A549 treated with Hydrocortisone at 1 μM for 4 hours (cell line): ENCODE measurements around the gene A1CF. TPM values are rescaled to one million over a fixed set of nuclear protein-coding genes. Genes with fewer than 3 reads are reported as not detected.

Experiments used
- total RNA-seq: library from RNA; stranded (reverse); fragments of 200-300 nt; extraction: Qiagen RNA extraction; gene quantifications from 5 replicates; pipeline ENCODE4 v1.2.3, GENCODE V29; 2022

Gene A1CF, protein sequence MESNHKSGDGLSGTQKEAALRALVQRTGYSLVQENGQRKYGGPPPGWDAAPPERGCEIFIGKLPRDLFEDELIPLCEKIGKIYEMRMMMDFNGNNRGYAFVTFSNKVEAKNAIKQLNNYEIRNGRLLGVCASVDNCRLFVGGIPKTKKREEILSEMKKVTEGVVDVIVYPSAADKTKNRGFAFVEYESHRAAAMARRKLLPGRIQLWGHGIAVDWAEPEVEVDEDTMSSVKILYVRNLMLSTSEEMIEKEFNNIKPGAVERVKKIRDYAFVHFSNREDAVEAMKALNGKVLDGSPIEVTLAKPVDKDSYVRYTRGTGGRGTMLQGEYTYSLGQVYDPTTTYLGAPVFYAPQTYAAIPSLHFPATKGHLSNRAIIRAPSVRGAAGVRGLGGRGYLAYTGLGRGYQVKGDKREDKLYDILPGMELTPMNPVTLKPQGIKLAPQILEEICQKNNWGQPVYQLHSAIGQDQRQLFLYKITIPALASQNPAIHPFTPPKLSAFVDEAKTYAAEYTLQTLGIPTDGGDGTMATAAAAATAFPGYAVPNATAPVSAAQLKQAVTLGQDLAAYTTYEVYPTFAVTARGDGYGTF
- total RNA-seq = 0.01 to 0.13 TPM (median 0.05 TPM) in 3 of 5 replicates, not detected in the others

GRCh38 chr10:50885097-50885859, at the start of gene A1CF:
A1CF (minus strand) TSS chr10:50885627; CDS start chr10:50859940, 25,687 bp downstream.

Other genes starting within 250 kb of the A1CF start
- gene ASAH2B, start 145.7 kb downstream of the A1CF start, total RNA-seq = 2.6 to 5.3 TPM (median 4.3 TPM) in 5 replicates
- 0.01 to 0.02 TPM in 2 of 5 replicates, not detected in the others for gene PRKG1, start 188.9 kb upstream of the A1CF start, total RNA-seq